ENCODE results near the gene SH2B3. TPM values are rescaled to one million over a fixed set of nuclear protein-coding genes. Genes with fewer than 3 reads are reported as not detected.

The SH2B3 gene
- total and polyA plus RNA-seq, 12 donors = 9.9 to 61.4 (median 38.1) TPM

- intact Hi-C loops (cut with DNase I) = loop anchor here in 5 of 10 donors (2.0 to 10.0 kb wide), 4 partner anchors 56 to 121 kb away; no protein-coding TSS in a partner anchor
- ATAC-seq (no peak), DNase-seq (no peak)
- no peak for TF ChIP-seq CTCF (IDR thresholded peaks at IDR 0.05)
- H3K36me3 ChIP-seq = peaks cover 0 to 100% (median 30%) of the 10 kb centered on the region in 9 donors
- H3K27me3 ChIP-seq = no peaks in the 10 kb centered on the region
- WGBS, 2 donors = 92% methylated on average over 25 of the region's 25 CpGs
- peak overlapping the region in 2 of 10 donors; percentile 41 to 57 for H3K27ac ChIP-seq
- H3K4me1 ChIP-seq = peaks cover 11 to 71% (median 54%) of the 10 kb centered on the region in 9 donors
- H3K4me3 ChIP-seq = no peak overlapping the region
- no peaks in the 10 kb centered on the region for H3K9me3 ChIP-seq
These were observed 47.6 kb downstream of the SH2B3 start for GRCh38 chr12:111453071-111453989.

- Histone ChIP-seq H3K4me1 (peaks cover 11 to 66% (median 49%) of the 10 kb centered on the region in 9 donors), H3K36me3 (peaks cover 0 to 100% (median 29%) of the 10 kb centered on the region in 9 donors), H3K9me3 (no peaks in the 10 kb centered on the region), H3K27ac (peak overlapping the region in 5 of 10 donors; percentile 8 to 57 (median 41)), H3K27me3 (no peaks in the 10 kb centered on the region), H3K4me3 (no peak overlapping the region)
- no peak for TF ChIP-seq CTCF (IDR thresholded peaks at IDR 0.05)
- ATAC-seq = no peak
- DNase-seq = no peak
- WGBS, 2 donors = 55% methylated on average over 4 of the region's 4 CpGs
- intact Hi-C loops (cut with DNase I) = loop anchor here in 2 of 10 donors (5.0 to 10.0 kb wide), 3 partner anchors 57 to 122 kb away; no protein-coding TSS in a partner anchor
These were observed 48.6 kb downstream of the SH2B3 start for GRCh38 chr12:111454311-111454710.

GRCh38 chr12:111454716-111455447, 49.2 kb downstream of the SH2B3 start:
- no peak for TF ChIP-seq CTCF (IDR thresholded peaks at IDR 0.05)
- Histone ChIP-seq H3K9me3 (no peaks in the 10 kb centered on the region), H3K27ac (peak overlapping the region in 5 of 10 donors; percentile 8 to 57 (median 10)), H3K27me3 (no peaks in the 10 kb centered on the region), H3K4me3 (no peak overlapping the region), H3K36me3 (peaks cover 0 to 100% (median 29%) of the 10 kb centered on the region in 9 donors), H3K4me1 (peaks cover 11 to 61% (median 44%) of the 10 kb centered on the region in 9 donors)
- ATAC-seq (no peak), DNase-seq (no peak)
- intact Hi-C loops (cut with DNase I) = loop anchor here in 2 of 10 donors (5.0 to 10.0 kb wide), 3 partner anchors 58 to 123 kb away; no protein-coding TSS in a partner anchor
- WGBS, 2 donors = 75 to 86% methylated on average over 11 of the region's 11 CpGs

Measured in heart right ventricle (tissue), 16 donors.